ENCODE results near the gene LAMTOR2.

- TF ChIP-seq POLR2AphosphoS5 (IDR thresholded peaks at IDR 0.05; ENCODE audit: low read depth, low read length) (no peak), REST (IDR thresholded peaks at IDR 0.05; ENCODE audit: insufficient read depth in 1 of 2, low read depth in 2 of 2, low read length in 2 of 2) (no peak), SIN3A (IDR thresholded peaks at IDR 0.05; ENCODE audit: borderline replicate concordance, insufficient read depth, low read length) (no peak)
These were observed 27.3 kb downstream of the LAMTOR2 start for GRCh38 chr1:156081917-156082308.

Measured in PFSK-1 (cell line).